ACHN (cell line): Measurements from ENCODE around the gene SGPP1.
"Not testable (repeated sequence)": the region's sequence is repeated elsewhere in the genome, so short reads cannot be mapped to it uniquely, and the experiment has no call there.

Source experiments
- DNase-seq: peaks from one replicate; pipeline ENCODE4 v3.0.0-alpha.2; 2015
- in situ Hi-C: cut with HindIII; loops from 2 replicates; pipeline ENCODE4 v1.10.0; 2017; ENCODE audit warnings: low sequenced_read_pairs, low pct_ligation_motif_present, low pct_unique_long_range_greater_than_20kb

SGPP1 gene

GRCh38 chr14:63735720-63736119 is 7.9 kb upstream of the SGPP1 start:
- DNase-seq = no peak
- in situ Hi-C loops = no loop called here

GRCh38 chr14:63730659-63731058 is 2.8 kb upstream of the SGPP1 start:
- DNase-seq = no peak
- in situ Hi-C loops = no loop called here

GRCh38 chr14:63727231-63727735 is 582 bp downstream of the SGPP1 start:
- peak; percentile 35 for DNase-seq
- in situ Hi-C loops = no loop called here

GRCh38 chr14:63726499-63726898 is 1.4 kb downstream of the SGPP1 start:
- no peak for DNase-seq
- in situ Hi-C loops = no loop called here

GRCh38 chr14:63725786-63726460 is 1.9 kb downstream of the SGPP1 start:
- in situ Hi-C loops = no loop called here
- no peak for DNase-seq

GRCh38 chr14:63717702-63718101 is 10.2 kb downstream of the SGPP1 start:
- in situ Hi-C loops = no loop called here
- peak; percentile 55 for DNase-seq

GRCh38 chr14:63715360-63715759 is 12.5 kb downstream of the SGPP1 start:
- no peak for DNase-seq
- in situ Hi-C loops = no loop called here

GRCh38 chr14:63713764-63714163 is 14.1 kb downstream of the SGPP1 start:
- DNase-seq = no peak
- in situ Hi-C loops = no loop called here

- no peak for DNase-seq
- in situ Hi-C loops = no loop called here
Observed at GRCh38 chr14:63713058-63713457, 14.8 kb downstream of the SGPP1 start.

- in situ Hi-C loops = no loop called here
Observed at GRCh38 chr14:63712123-63712522, 15.7 kb downstream of the SGPP1 start.

GRCh38 chr14:63710497-63710896 is 17.4 kb downstream of the SGPP1 start:
- in situ Hi-C loops = no loop called here
- DNase-seq = no peak

More at GRCh38 chr14:63712123-63712522, 15.7 kb downstream of the SGPP1 start:
- DNase-seq = no peak

GRCh38 chr14:63709589-63709988 is 18.3 kb downstream of the SGPP1 start:
- in situ Hi-C loops = no loop called here
- no peak for DNase-seq

- DNase-seq = no peak
- in situ Hi-C loops = no loop called here
Observed at GRCh38 chr14:63707216-63707615, 20.6 kb downstream of the SGPP1 start.

- in situ Hi-C loops = no loop called here
- no peak for DNase-seq
Observed at GRCh38 chr14:63705561-63706070, 22.2 kb downstream of the SGPP1 start.

GRCh38 chr14:63702530-63702929 is 25.3 kb downstream of the SGPP1 start:
- in situ Hi-C loops, DNase-seq: not testable (repeated sequence)

- in situ Hi-C loops = no loop called here
- no peak for DNase-seq
Observed at GRCh38 chr14:63701606-63702299, 26.1 kb downstream of the SGPP1 start.

GRCh38 chr14:63692310-63693020 is 35.4 kb downstream of the SGPP1 start:
- in situ Hi-C loops = no loop called here
- DNase-seq = no peak

- in situ Hi-C loops = no loop called here
- DNase-seq = no peak
Observed at GRCh38 chr14:63689132-63689531, 38.7 kb downstream of the SGPP1 start.

GRCh38 chr14:63686926-63687325 is 40.9 kb downstream of the SGPP1 start:
- no peak for DNase-seq
- in situ Hi-C loops = no loop called here
